ENCODE results near the gene GABBR2. TPM values are rescaled to one million over a fixed set of nuclear protein-coding genes. Genes with fewer than 3 reads are reported as not detected.

Gene GABBR2
- total RNA-seq, 1 experiment from 2014 or later: not detected

GRCh38 chr9:98635374-98635773 lies 73.4 kb downstream of the GABBR2 start:
- ChIA-PET POLR2A (ENCODE audit: low non-redundant PET) (no interaction called here), CTCF (no interaction called here)
- no peaks in the 10 kb centered on the region for H3K36me3 ChIP-seq (ENCODE audit: insufficient read depth, low read length, poor library complexity, severe bottlenecking)
- H3K27ac ChIP-seq (ENCODE audit: low read depth, low read length, poor library complexity, severe bottlenecking): no peak overlapping the region
- H3K27me3 ChIP-seq (replicated peaks; ENCODE audit: insufficient read depth, low read depth, low read length, poor library complexity): peaks cover 17% of the 10 kb centered on the region
- H3K4me3 ChIP-seq (ENCODE audit: low read depth, low read length, poor library complexity, severe bottlenecking): no peak overlapping the region
- H3K9me3 ChIP-seq (ENCODE audit: low read depth, low read length, poor library complexity, severe bottlenecking): no peaks in the 10 kb centered on the region
- no peaks in the 10 kb centered on the region for H3K4me1 ChIP-seq (ENCODE audit: insufficient read depth, low read length, poor library complexity, severe bottlenecking)
- DNase-seq (ENCODE audit: low spot score): no peak
- BruUV-seq (replicated peaks): no TSS peak
- TF ChIP-seq CTCF (conservative IDR thresholded peaks at IDR 0.05; ENCODE audit: low read depth, low read length): no peak
- no peak for TF ChIP-seq EZH2 (IDR thresholded peaks at IDR 0.05; ENCODE audit: borderline replicate concordance, low read depth, low read length, poor library complexity, severe bottlenecking)
- intact Hi-C loops (cut with micrococcal nuclease; ENCODE audit: unreplicated experiment): no loop called here

GRCh38 chr9:98634685-98635336 lies 73.9 kb downstream of the GABBR2 start:
- TF ChIP-seq EZH2 (IDR thresholded peaks at IDR 0.05; ENCODE audit: borderline replicate concordance, low read depth, low read length, poor library complexity, severe bottlenecking) (no peak), CTCF (conservative IDR thresholded peaks at IDR 0.05; ENCODE audit: low read depth, low read length) (no peak)
- Histone ChIP-seq H3K27ac (ENCODE audit: low read depth, low read length, poor library complexity, severe bottlenecking) (no peak overlapping the region), H3K36me3 (ENCODE audit: insufficient read depth, low read length, poor library complexity, severe bottlenecking) (no peaks in the 10 kb centered on the region), H3K4me3 (ENCODE audit: low read depth, low read length, poor library complexity, severe bottlenecking) (no peak overlapping the region), H3K4me1 (ENCODE audit: insufficient read depth, low read length, poor library complexity, severe bottlenecking) (no peaks in the 10 kb centered on the region), H3K27me3 (replicated peaks; ENCODE audit: insufficient read depth, low read depth, low read length, poor library complexity) (peaks cover 17% of the 10 kb centered on the region), H3K9me3 (ENCODE audit: low read depth, low read length, poor library complexity, severe bottlenecking) (no peaks in the 10 kb centered on the region)
- no TSS peak for BruUV-seq (replicated peaks)
- intact Hi-C loops (cut with micrococcal nuclease; ENCODE audit: unreplicated experiment): no loop called here
- no peak for DNase-seq (ENCODE audit: low spot score)
- ChIA-PET POLR2A (ENCODE audit: low non-redundant PET) (no interaction called here), CTCF (no interaction called here)

GRCh38 chr9:98632839-98633238 lies 75.9 kb downstream of the GABBR2 start:
- CTCF ChIA-PET: no interaction called here
- TF ChIP-seq CTCF (conservative IDR thresholded peaks at IDR 0.05; ENCODE audit: low read depth, low read length) (no peak), EZH2 (IDR thresholded peaks at IDR 0.05; ENCODE audit: borderline replicate concordance, low read depth, low read length, poor library complexity, severe bottlenecking) (no peak)
- Histone ChIP-seq H3K27me3 (replicated peaks; ENCODE audit: insufficient read depth, low read depth, low read length, poor library complexity) (peaks cover 34% of the 10 kb centered on the region), H3K9me3 (ENCODE audit: low read depth, low read length, poor library complexity, severe bottlenecking) (no peaks in the 10 kb centered on the region), H3K36me3 (ENCODE audit: insufficient read depth, low read length, poor library complexity, severe bottlenecking) (no peaks in the 10 kb centered on the region), H3K4me1 (ENCODE audit: insufficient read depth, low read length, poor library complexity, severe bottlenecking) (no peaks in the 10 kb centered on the region), H3K4me3 (ENCODE audit: low read depth, low read length, poor library complexity, severe bottlenecking) (no peak overlapping the region), H3K27ac (ENCODE audit: low read depth, low read length, poor library complexity, severe bottlenecking) (no peak overlapping the region)
- no peak for DNase-seq (ENCODE audit: low spot score)
- BruUV-seq (replicated peaks): no TSS peak
- POLR2A ChIA-PET (ENCODE audit: low non-redundant PET): no interaction called here
- intact Hi-C loops (cut with micrococcal nuclease; ENCODE audit: unreplicated experiment): no loop called here

Measured in A673 (cell line).